ENCODE results near the gene EDDM3A.

Gene EDDM3A

DNA sequence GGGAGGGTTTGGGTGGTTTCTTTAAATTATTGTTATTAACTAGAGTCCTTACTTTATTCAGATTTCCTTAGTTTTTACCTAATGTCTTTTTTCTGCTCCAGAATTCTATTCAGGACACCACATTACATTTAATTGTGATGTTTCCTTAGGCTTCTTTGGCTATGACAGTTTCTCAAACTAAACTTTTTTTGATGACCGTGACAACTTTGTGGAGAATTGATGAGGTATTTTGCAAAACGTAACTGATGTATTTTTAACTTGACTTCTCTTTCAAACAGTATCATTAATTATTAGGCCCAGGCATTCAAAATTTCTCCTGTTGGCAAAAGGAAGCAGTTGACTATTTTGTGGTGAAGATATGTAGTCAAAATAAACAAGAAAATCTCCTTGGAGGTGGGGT, 45.9 kb downstream of the EDDM3A start:
- Histone ChIP-seq H2AFZ (ENCODE audit: low read length) (no peak overlapping the region), H3K9me3 (replicated peaks; ENCODE audit: insufficient read depth, low read length) (no peaks in the 10 kb centered on the region), H3K79me2 (ENCODE audit: low read length) (no peaks in the 10 kb centered on the region), H4K20me1 (ENCODE audit: insufficient read depth, low read length) (no peaks in the 10 kb centered on the region), H3K4me2 (ENCODE audit: low read depth, low read length) (no peak overlapping the region), H3K27me3 (replicated peaks; ENCODE audit: insufficient read depth, low read length) (no peaks in the 10 kb centered on the region), H3F3A (ENCODE audit: insufficient read depth, low read length) (no peaks in the 10 kb centered on the region), H3K27ac (ENCODE audit: low read length) (no peak overlapping the region), H3K9ac (ENCODE audit: low read length) (no peak overlapping the region), H3K36me3 (replicated peaks; ENCODE audit: insufficient read depth, low read length) (no peaks in the 10 kb centered on the region), H3K9me2 (replicated peaks; ENCODE audit: insufficient read depth, low read length) (no peaks in the 10 kb centered on the region), H3K4me1 (ENCODE audit: low read length) (no peaks in the 10 kb centered on the region), H3K4me3 (ENCODE audit: low read length) (no peak overlapping the region)
- DNase-seq = no peak
- TF ChIP-seq CTCF (IDR thresholded peaks at IDR 0.05; ENCODE audit: low read length) (no peak), EZH2phosphoT487 (IDR thresholded peaks at IDR 0.05; ENCODE audit: low read length) (no peak), EZH2 (optimal IDR thresholded peaks at IDR 0.05; ENCODE audit: low read depth, low read length) (no peak)

- H3K27me3 ChIP-seq (replicated peaks; ENCODE audit: insufficient read depth, low read length) = no peaks in the 10 kb centered on the region
- H3K4me2 ChIP-seq (ENCODE audit: low read depth, low read length) = no peak overlapping the region
- H3K36me3 ChIP-seq (replicated peaks; ENCODE audit: insufficient read depth, low read length) = no peaks in the 10 kb centered on the region
- H3K4me3 ChIP-seq (ENCODE audit: low read length) = no peak overlapping the region
- no peaks in the 10 kb centered on the region for H3K4me1 ChIP-seq (ENCODE audit: low read length)
- no peak overlapping the region for H3K9ac ChIP-seq (ENCODE audit: low read length)
- DNase-seq = no peak
- no peak overlapping the region for H3K27ac ChIP-seq (ENCODE audit: low read length)
- no peaks in the 10 kb centered on the region for H3F3A ChIP-seq (ENCODE audit: insufficient read depth, low read length)
- no peaks in the 10 kb centered on the region for H3K9me2 ChIP-seq (replicated peaks; ENCODE audit: insufficient read depth, low read length)
- no peak overlapping the region for H2AFZ ChIP-seq (ENCODE audit: low read length)
- no peaks in the 10 kb centered on the region for H3K79me2 ChIP-seq (ENCODE audit: low read length)
- H3K9me3 ChIP-seq (replicated peaks; ENCODE audit: insufficient read depth, low read length) = no peaks in the 10 kb centered on the region
- TF ChIP-seq EZH2 (optimal IDR thresholded peaks at IDR 0.05; ENCODE audit: low read depth, low read length) = no peak
- TF ChIP-seq EZH2phosphoT487 (IDR thresholded peaks at IDR 0.05; ENCODE audit: low read length) = no peak
- TF ChIP-seq CTCF (IDR thresholded peaks at IDR 0.05; ENCODE audit: low read length) = no peak
- H4K20me1 ChIP-seq (ENCODE audit: insufficient read depth, low read length) = no peaks in the 10 kb centered on the region
Observed at GRCh38 chr14:20792556-20792955, 46.9 kb downstream of the EDDM3A start.

DNA sequence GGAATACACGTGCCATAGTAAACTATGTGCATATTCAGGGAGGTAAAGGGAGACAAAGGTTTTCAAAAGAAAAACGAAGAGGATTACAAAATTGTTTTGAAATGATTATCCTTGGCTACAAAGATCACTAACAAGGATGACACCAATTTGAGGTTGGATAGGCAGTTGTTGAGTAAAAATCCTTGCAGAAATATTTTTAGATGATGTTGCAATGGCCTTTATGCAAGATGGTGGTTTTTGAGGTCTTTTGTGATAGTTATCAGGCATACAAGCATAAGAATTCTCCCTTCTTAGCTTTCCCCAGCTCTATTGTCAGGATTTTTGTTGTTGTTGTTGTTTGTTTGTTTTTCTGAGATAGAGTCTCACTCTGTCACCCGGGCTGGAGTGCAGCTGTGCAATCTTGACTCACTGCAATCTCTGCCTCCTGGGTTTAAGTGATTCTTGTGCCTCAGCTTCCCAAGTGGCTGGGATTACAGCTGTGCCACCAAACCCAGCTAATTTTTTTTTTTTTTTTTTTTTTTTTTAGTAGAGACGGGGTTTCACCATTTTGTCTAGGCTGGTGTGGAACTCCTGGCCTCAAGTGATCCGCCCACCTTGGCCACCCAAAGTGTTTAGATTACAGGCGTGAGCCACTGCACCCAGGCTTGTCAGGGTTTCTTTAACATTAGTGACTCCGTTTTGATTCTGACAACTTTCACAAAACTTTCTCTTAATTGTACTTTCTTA, 49.1 kb downstream of the EDDM3A start:
- no peaks in the 10 kb centered on the region for H3K9me3 ChIP-seq (replicated peaks; ENCODE audit: insufficient read depth, low read length)

More for the DNA sequence above, 49.1 kb downstream of the EDDM3A start:
- Histone ChIP-seq H2AFZ (ENCODE audit: low read length) (no peak overlapping the region), H3K36me3 (replicated peaks; ENCODE audit: insufficient read depth, low read length) (no peaks in the 10 kb centered on the region), H3K4me1 (ENCODE audit: low read length) (no peaks in the 10 kb centered on the region), H3K4me3 (ENCODE audit: low read length) (no peak overlapping the region), H3K79me2 (ENCODE audit: low read length) (no peaks in the 10 kb centered on the region), H3K9me2 (replicated peaks; ENCODE audit: insufficient read depth, low read length) (no peaks in the 10 kb centered on the region), H3K27me3 (replicated peaks; ENCODE audit: insufficient read depth, low read length) (no peaks in the 10 kb centered on the region), H3K4me2 (ENCODE audit: low read depth, low read length) (no peak overlapping the region), H4K20me1 (ENCODE audit: insufficient read depth, low read length) (no peaks in the 10 kb centered on the region), H3K27ac (ENCODE audit: low read length) (no peak overlapping the region), H3F3A (ENCODE audit: insufficient read depth, low read length) (no peaks in the 10 kb centered on the region), H3K9ac (ENCODE audit: low read length) (no peak overlapping the region)
- TF ChIP-seq EZH2phosphoT487 (IDR thresholded peaks at IDR 0.05; ENCODE audit: low read length) = no peak
- no peak for TF ChIP-seq EZH2 (optimal IDR thresholded peaks at IDR 0.05; ENCODE audit: low read depth, low read length)
- TF ChIP-seq CTCF (IDR thresholded peaks at IDR 0.05; ENCODE audit: low read length) = no peak
- no peak for DNase-seq
